GM13976 (cell line): Measurements from ENCODE around the gene BIRC2.

ENCODE experiments used
- DNase-seq: peaks from one replicate; pipeline ENCODE4 v3.0.0; 2012; ENCODE audit warnings: low spot score
- CTCF ChIP-seq: IDR thresholded peaks from 2 replicates; pipeline ENCODE4 v1.5.1; 2012; ENCODE audit warnings: borderline replicate concordance, mild to moderate bottlenecking; ENCODE audit not compliant: insufficient read depth; ENCODE audit errors: extremely low read depth, missing control alignments, control extremely low read depth
- in situ Hi-C: fragments of 300-500 bp; cut with MboI; formaldehyde crosslinking; loops from one replicate; pipeline ENCODE4 v1.12.0; 2022; ENCODE audit warnings: low sequenced_read_pairs, mixed read lengths, inconsistent platforms; ENCODE audit not compliant: unreplicated experiment

Gene BIRC2

DNA sequence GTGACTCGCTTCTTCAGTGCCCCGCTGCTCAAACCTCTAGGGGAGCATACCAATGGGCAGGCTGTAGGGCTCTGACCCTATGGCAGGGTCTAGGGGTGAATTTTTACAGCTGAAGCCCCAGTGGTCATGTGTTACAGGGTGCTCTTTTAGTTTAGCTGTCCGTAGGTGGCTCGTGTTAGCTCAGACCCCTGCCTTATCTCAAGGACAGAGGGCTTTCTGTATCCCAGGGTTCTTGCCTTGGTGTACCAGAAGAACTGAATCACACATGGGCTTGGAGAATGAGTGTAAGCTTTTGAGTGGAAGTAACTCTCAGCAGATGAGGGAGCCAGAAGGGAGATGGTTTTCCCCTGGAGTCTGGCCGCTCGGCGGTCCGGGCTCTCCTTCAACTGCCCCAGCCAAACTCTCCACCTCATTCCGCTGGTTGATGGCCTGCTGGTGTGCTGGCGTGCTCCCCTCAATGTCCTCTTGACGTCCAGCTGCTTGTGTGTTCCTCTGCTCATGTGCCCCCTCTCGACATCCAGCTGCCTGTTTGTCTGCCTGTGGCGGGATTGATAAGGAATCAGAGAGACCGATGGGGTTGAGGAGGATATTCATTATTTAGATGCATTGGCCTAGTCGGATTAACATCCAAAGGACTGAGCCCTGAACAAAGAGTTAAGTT lies 37.5 kb downstream of the BIRC2 start:
- in situ Hi-C loops, result loop anchor here (25.0 kb wide), 1 partner anchor 103 kb away; no protein-coding TSS in a partner anchor
- no peak for TF ChIP-seq CTCF
- no peak for DNase-seq

GRCh38 chr11:102385085-102386007 lies 38.3 kb downstream of the BIRC2 start:
- TF ChIP-seq CTCF, result no peak
- in situ Hi-C loops, result loop anchor here (25.0 kb wide), 1 partner anchor 102 kb away; no protein-coding TSS in a partner anchor

GRCh38 chr11:102386136-102386734 lies 39.2 kb downstream of the BIRC2 start:
- no peak for DNase-seq
- in situ Hi-C loops, result loop anchor here (25.0 kb wide), 1 partner anchor 101 kb away; no protein-coding TSS in a partner anchor
- no peak for TF ChIP-seq CTCF

More at GRCh38 chr11:102385085-102386007, 38.3 kb downstream of the BIRC2 start:
- no peak for DNase-seq

GRCh38 chr11:102387043-102387781 lies 40.2 kb downstream of the BIRC2 start:
- in situ Hi-C loops, result loop anchor here (25.0 kb wide), 1 partner anchor 100 kb away; no protein-coding TSS in a partner anchor
- no peak for TF ChIP-seq CTCF
- no peak for DNase-seq

GRCh38 chr11:102389253-102389652 lies 42.2 kb downstream of the BIRC2 start:
- DNase-seq, result no peak
- in situ Hi-C loops, result loop anchor here (25.0 kb wide), 1 partner anchor 98 kb away; no protein-coding TSS in a partner anchor
- no peak for TF ChIP-seq CTCF
